Choroid plexus epithelial cell (primary cell): ENCODE data around the gene ZNF223.

Experiments used
- DNase-seq: peaks from one replicate; pipeline ENCODE4 v3.0.0-alpha.2; 2010; ENCODE audit warnings: low read depth
- H3K4me3 ChIP-seq: 2 replicates; pipeline ENCODE4 v1.5.1; 2011; ENCODE audit warnings: low read depth, mild to moderate bottlenecking, control low read depth, low read length, moderate library complexity
- TF ChIP-seq, protein P1 (sequence below): conservative IDR thresholded peaks from 2 replicates; pipeline ENCODE4 v1.5.1; 2011; ENCODE audit warnings: low read depth, mild to moderate bottlenecking, control low read depth, inconsistent platforms, low read length, moderate library complexity

ZNF223 gene

GRCh38 chr19:44042147-44042546, 9.7 kb upstream of the ZNF223 start:
- TF ChIP-seq, protein P1, sequence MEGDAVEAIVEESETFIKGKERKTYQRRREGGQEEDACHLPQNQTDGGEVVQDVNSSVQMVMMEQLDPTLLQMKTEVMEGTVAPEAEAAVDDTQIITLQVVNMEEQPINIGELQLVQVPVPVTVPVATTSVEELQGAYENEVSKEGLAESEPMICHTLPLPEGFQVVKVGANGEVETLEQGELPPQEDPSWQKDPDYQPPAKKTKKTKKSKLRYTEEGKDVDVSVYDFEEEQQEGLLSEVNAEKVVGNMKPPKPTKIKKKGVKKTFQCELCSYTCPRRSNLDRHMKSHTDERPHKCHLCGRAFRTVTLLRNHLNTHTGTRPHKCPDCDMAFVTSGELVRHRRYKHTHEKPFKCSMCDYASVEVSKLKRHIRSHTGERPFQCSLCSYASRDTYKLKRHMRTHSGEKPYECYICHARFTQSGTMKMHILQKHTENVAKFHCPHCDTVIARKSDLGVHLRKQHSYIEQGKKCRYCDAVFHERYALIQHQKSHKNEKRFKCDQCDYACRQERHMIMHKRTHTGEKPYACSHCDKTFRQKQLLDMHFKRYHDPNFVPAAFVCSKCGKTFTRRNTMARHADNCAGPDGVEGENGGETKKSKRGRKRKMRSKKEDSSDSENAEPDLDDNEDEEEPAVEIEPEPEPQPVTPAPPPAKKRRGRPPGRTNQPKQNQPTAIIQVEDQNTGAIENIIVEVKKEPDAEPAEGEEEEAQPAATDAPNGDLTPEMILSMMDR: no peak
- DNase-seq: no peak

DNA sequence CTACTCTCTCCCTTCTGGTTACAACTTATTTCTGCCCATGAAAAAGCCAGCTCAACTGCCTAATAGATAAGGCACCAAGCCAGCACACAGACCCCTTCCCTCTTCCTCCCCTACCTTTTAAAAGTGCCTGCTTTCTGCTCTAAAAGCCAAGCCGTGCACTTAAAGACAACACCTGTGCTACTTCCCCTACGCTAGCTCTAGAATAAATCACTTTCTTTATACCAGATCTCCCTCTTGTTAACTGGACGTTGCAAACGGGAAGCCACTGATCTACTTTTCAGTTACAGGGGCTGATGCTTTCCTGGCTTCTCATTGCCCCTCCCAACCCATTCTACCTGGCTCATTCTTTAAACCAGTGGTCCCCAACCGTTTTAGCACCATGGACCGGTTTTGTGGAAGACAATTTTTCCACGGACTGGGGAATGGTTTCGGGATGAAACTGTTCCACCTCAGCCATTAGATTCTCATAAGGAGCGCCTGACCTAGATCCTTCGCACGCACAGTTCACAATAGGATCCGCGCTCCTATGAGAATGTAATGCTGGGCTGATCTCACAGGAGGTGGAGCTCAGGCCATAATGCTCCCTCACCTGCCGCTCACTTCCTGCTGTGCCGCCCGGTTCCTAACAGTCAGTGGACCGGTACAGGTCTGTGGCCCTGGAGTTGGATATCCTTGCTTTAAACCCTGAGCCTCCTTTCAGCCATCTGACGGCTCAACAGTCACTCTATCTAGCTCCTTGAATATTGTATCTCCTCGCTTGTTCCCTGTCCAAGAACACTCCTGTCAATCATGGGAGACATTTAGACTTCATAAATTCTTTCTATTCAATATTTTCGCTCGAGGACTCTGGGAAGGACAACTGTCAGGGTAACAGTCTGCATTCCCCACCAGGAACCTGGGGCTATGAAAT, 841 bp upstream of the ZNF223 start:
- H3K4me3 ChIP-seq: peak overlapping the region; percentile 74
- DNase-seq: peak; percentile 7
- TF ChIP-seq, protein P1: no peak

More at GRCh38 chr19:44042147-44042546, 9.7 kb upstream of the ZNF223 start:
- no peak overlapping the region for H3K4me3 ChIP-seq

DNA sequence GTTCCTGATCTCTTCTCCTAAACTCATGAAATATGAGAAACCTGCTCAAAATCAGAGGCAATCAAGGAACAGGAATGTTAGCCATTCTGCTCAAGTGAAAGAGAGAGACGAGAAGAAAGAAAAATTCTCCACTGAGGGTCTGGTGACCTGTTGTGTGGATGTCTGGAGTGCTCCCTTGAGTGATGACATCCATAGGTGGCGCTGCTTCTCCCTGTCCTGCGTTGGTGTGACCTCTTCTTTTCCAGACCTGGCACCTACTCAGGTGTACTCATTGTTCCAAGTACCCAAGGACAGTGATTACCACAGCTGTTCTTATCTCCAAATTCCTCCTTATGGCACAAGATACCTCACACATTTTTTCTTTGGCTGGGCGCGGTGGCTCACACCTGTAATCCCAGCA, 4.0 kb downstream of the ZNF223 start:
- no peak overlapping the region for H3K4me3 ChIP-seq
- TF ChIP-seq, protein P1: no peak
- DNase-seq: no peak

- TF ChIP-seq, protein P1: no peak
- DNase-seq: no peak
- H3K4me3 ChIP-seq: no peak overlapping the region
Measured at GRCh38 chr19:44059229-44059628, 7.4 kb downstream of the ZNF223 start.

- DNase-seq: no peak
- H3K4me3 ChIP-seq: no peak overlapping the region
- TF ChIP-seq, protein P1: no peak
Measured at GRCh38 chr19:44061038-44061437, 9.2 kb downstream of the ZNF223 start.

- no peak for DNase-seq
- TF ChIP-seq, protein P1: no peak
- H3K4me3 ChIP-seq: no peak overlapping the region
Measured at GRCh38 chr19:44066305-44066704, 14.5 kb downstream of the ZNF223 start.

- DNase-seq: no peak
- TF ChIP-seq, protein P1: no peak
- H3K4me3 ChIP-seq: no peak overlapping the region
Measured at GRCh38 chr19:44069415-44069814, 17.6 kb downstream of the ZNF223 start.
